GM12878 (cell line): ENCODE results near the gene ZNF678. TPM values are rescaled to one million over a fixed set of nuclear protein-coding genes. Genes with fewer than 3 reads are reported as not detected.
"Not testable (repeated sequence)": the region's sequence is repeated elsewhere in the genome, so short reads cannot be mapped to it uniquely, and the experiment has no call there.

Experiments used
- ATAC-seq: fragments of 200-7000 bp; cut with Tn5 transposase; 3 replicates; pipeline ENCODE4 v1.9.1; 2020; ENCODE audit warnings: mild to moderate bottlenecking, moderate library complexity
- BruUV-seq: library from RNA; stranded (reverse); fragments of 400-500 nt; replicated peaks from 2 replicates; lab custom pipeline; 2021; lab: Mats Ljungman, UMichigan
- CTCF ChIA-PET: fragments of 300-600 bp; sonication (Branson Sonifier 250); formaldehyde crosslinking; extraction: SDS; loops from one replicate; lab custom pipeline; 2021; ENCODE audit warnings: inconsistent platforms; lab: Yijun Ruan, JAX
- POLR2A ChIA-PET: fragments of 350-600 bp; formaldehyde crosslinking; extraction: SDS; loops from one replicate; lab custom pipeline; 2021; ENCODE audit warnings: inconsistent platforms; lab: Charles Lee
- RAD21 ChIA-PET: fragments of 300-600 bp; sonication (Branson Sonifier 250); formaldehyde crosslinking; loops from one replicate; lab custom pipeline; 2023; ENCODE audit warnings: antibody characterized with exemption; ENCODE audit not compliant: unreplicated experiment; lab: Charles Lee
- SMC1A ChIA-PET: fragments of 300-600 bp; sonication (Branson Sonifier 250); formaldehyde crosslinking; loops from one replicate; lab custom pipeline; 2023; ENCODE audit not compliant: unreplicated experiment, uncharacterized antibody; lab: Charles Lee
- DNase-seq: peaks from one replicate; pipeline ENCODE4 v3.0.0-alpha.2; 2011; ENCODE audit warnings: low read depth, low spot score
- FAIRE-seq: peaks from 3 replicates; lab custom pipeline; 2011; peaks lifted over from hg19 to GRCh38; lab: Jason Lieb, UNC
- H2AFZ ChIP-seq: 2 replicates; pipeline ENCODE4 v1.6.0; 2011; ENCODE audit warnings: low read depth, low read length, control low read depth; ENCODE audit not compliant: control insufficient read depth
- H3K27ac ChIP-seq: 2 replicates; pipeline ENCODE4 v1.5.1; 2011; ENCODE audit warnings: control low read depth; ENCODE audit not compliant: control insufficient read depth, insufficient read depth
- H3K27me3 ChIP-seq, 2 experiments: replicated peaks in 1 of 2; 2 replicates each; pipeline versions ENCODE4 v1.6.0 to v1.6.1; 2011; ENCODE audit warnings: low read length in 1 of 2; ENCODE audit not compliant: control insufficient read depth in 2 of 2, insufficient read depth in 2 of 2
- H3K36me3 ChIP-seq, 2 experiments: 2 replicates each; pipeline ENCODE4 v1.5.1; 2011; ENCODE audit warnings: low read length in 1 of 2; ENCODE audit not compliant: control insufficient read depth in 2 of 2, insufficient read depth in 2 of 2
- H3K4me1 ChIP-seq: 2 replicates; pipeline ENCODE4 v1.6.1; 2011; ENCODE audit warnings: mild to moderate bottlenecking, low read length, moderate library complexity, mixed read lengths; ENCODE audit not compliant: control insufficient read depth, insufficient read depth
- H3K4me2 ChIP-seq: 2 replicates; pipeline ENCODE4 v1.6.0; 2011; ENCODE audit warnings: control low read depth; ENCODE audit not compliant: control insufficient read depth, insufficient read depth
- H3K4me3 ChIP-seq: fragments of 200-600 bp; sonication (generic); 2 replicates; pipeline ENCODE4 v1.5.1; 2016
- H3K79me2 ChIP-seq: 2 replicates; pipeline ENCODE4 v1.6.0; 2011; ENCODE audit warnings: low read length; ENCODE audit not compliant: control insufficient read depth, insufficient read depth
- H3K9ac ChIP-seq: 2 replicates; pipeline ENCODE4 v1.8.0; 2011; ENCODE audit warnings: low read length, control low read depth, mixed read lengths; ENCODE audit not compliant: control insufficient read depth, insufficient read depth
- H3K9me3 ChIP-seq: replicated peaks from 3 replicates; pipeline ENCODE4 v1.5.1; 2011; ENCODE audit warnings: mild to moderate bottlenecking, low read length; ENCODE audit not compliant: control insufficient read depth, insufficient read depth
- H4K20me1 ChIP-seq: 2 replicates; pipeline ENCODE4 v1.6.0; 2011; ENCODE audit not compliant: control insufficient read depth, insufficient read depth
- ATF7 ChIP-seq: fragments of 450-650 bp; IDR thresholded peaks from 2 replicates; pipeline ENCODE4 v1.6.1; 2016; ENCODE audit warnings: low read depth, mild to moderate bottlenecking
- BACH1 ChIP-seq: fragments of 450-650 bp; IDR thresholded peaks from 2 replicates; pipeline ENCODE4 v1.6.1; 2017; ENCODE audit warnings: mild to moderate bottlenecking, borderline replicate concordance
- EGR1 ChIP-seq, 2 experiments: IDR thresholded peaks; 1 replicate in 1 of 2; 2 replicates in 1 of 2; pipeline ENCODE4 v1.6.1; 2011 to 2012; ENCODE audit warnings: low read depth in 2 of 2, low read length in 2 of 2, borderline replicate concordance in 1 of 2, mild to moderate bottlenecking in 1 of 2, moderate library complexity in 1 of 2
- ETV6 ChIP-seq, 2 experiments: fragments of 450-650 bp in 1 of 2; IDR thresholded peaks in 1 of 2; conservative IDR thresholded peaks in 1 of 2; 2 replicates each; pipeline ENCODE4 v1.6.1; 2014; ENCODE audit warnings: antibody characterized with exemption in 1 of 2, borderline replicate concordance in 1 of 2, low read depth in 1 of 2, mild to moderate bottlenecking in 1 of 2, moderate library complexity in 1 of 2
- HDAC6 ChIP-seq: fragments of 200-600 bp; sonication (generic); IDR thresholded peaks from one replicate; pipeline ENCODE4 v1.8.0; 2017; ENCODE audit warnings: antibody characterized with exemption; ENCODE audit not compliant: unreplicated experiment
- MEF2B ChIP-seq: fragments of 450-650 bp; IDR thresholded peaks from 2 replicates; pipeline ENCODE4 v1.6.1; 2018; ENCODE audit warnings: mild to moderate bottlenecking, moderate library complexity; ENCODE audit not compliant: partially characterized antibody, poor library complexity, severe bottlenecking
- SMAD5 ChIP-seq: IDR thresholded peaks from 2 replicates; pipeline ENCODE4 v1.6.1; 2016; ENCODE audit warnings: antibody characterized with exemption, low read depth
- STAT3 ChIP-seq: IDR thresholded peaks from 2 replicates; pipeline ENCODE4 v1.6.1; 2011; ENCODE audit warnings: low read depth, low read length, improper control_type of control experiment
- TCF3 ChIP-seq: IDR thresholded peaks from 2 replicates; pipeline ENCODE4 v1.6.1; 2012; ENCODE audit warnings: low read depth, mild to moderate bottlenecking, low read length, borderline replicate concordance; ENCODE audit not compliant: insufficient read depth
- WGBS: methylation state at CpG from one replicate; pipeline ENCODE4 v1.1.6; 2016; ENCODE audit warnings: low lambda C conversion rate; ENCODE audit not compliant: insufficient replicate concordance, insufficient coverage; ENCODE audit errors: missing lambda C conversion rate; 5-methylcytosine and 5-hydroxymethylcytosine counted together
- in situ Hi-C: fragments of 300-500 bp; cut with MboI; formaldehyde crosslinking; loops from 9 replicates; pipeline ENCODE4 v1.14.3; 2018; ENCODE audit warnings: mixed read lengths
- intact Hi-C: fragments of 100-400 bp; cut with micrococcal nuclease; formaldehyde crosslinking; loops from one replicate; pipeline ENCODE4 v1.14.2; 2022; ENCODE audit not compliant: unreplicated experiment
- polyA plus RNA-seq, 11 experiments: library from polyadenylated mRNA; depleted of rRNA in 4 of 11; unstranded in 6 of 11; stranded (reverse) in 5 of 11; fragments of >200 nt; fragmentation: Nextera tagmentation in 4 of 11; fragmentation: Illumina TruSeq in 1 of 11; extraction: Ambion mirVana in 4 of 11; extraction: Trizol in 1 of 11; gene quantifications; 1 replicate in 1 of 11; 2 replicates in 10 of 11; pipeline versions ENCODE4 v1.2.1 to v1.2.3, GENCODE V29; 2011 to 2016; ENCODE audit warnings: inconsistent platforms in 2 of 11, missing spikeins in 2 of 11, low read depth in 1 of 11
- total RNA-seq, 4 experiments: library from RNA; depleted of rRNA in 3 of 4; stranded (reverse); fragments of >200 nt in 3 of 4; fragmentation: Illumina TruSeq in 1 of 4; extraction: Trizol in 1 of 4; gene quantifications; 2 replicates each; pipeline versions ENCODE4 v1.2.1 to v1.2.3, GENCODE V29; 2013 to 2021
- TF ChIP-seq, protein P1 (sequence below): IDR thresholded peaks from 2 replicates; pipeline ENCODE4 v1.6.1; 2012; ENCODE audit warnings: mild to moderate bottlenecking, low read depth, low read length

The ZNF678 gene
- total and polyA plus RNA-seq, 10 of the 15 experiments (the other 5 are each of a cell fraction or from before 2014, with no cell fraction given) = 1.4 to 10.4 (median 3.5) TPM

DNA sequence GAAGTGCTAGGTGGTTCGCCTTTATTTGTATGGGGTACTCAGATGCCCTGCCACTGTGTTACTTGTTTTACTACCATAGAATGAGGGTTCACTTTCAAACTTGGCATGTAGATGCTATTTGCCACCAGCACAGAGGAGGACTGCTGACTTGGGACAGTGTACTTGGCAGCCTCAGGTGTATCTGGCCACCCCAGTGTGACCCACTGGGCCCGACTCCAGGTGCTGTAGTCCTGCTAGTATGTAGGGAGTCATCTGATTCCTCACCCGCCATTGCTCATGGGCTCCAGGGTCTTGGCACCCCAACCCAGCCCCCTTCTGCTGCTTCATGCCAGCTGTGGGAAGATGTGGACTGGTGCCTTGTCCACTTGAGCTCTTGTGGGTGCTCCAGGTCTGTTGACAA lies 40.0 kb downstream of the ZNF678 start (continued):
- TF ChIP-seq, protein P1, sequence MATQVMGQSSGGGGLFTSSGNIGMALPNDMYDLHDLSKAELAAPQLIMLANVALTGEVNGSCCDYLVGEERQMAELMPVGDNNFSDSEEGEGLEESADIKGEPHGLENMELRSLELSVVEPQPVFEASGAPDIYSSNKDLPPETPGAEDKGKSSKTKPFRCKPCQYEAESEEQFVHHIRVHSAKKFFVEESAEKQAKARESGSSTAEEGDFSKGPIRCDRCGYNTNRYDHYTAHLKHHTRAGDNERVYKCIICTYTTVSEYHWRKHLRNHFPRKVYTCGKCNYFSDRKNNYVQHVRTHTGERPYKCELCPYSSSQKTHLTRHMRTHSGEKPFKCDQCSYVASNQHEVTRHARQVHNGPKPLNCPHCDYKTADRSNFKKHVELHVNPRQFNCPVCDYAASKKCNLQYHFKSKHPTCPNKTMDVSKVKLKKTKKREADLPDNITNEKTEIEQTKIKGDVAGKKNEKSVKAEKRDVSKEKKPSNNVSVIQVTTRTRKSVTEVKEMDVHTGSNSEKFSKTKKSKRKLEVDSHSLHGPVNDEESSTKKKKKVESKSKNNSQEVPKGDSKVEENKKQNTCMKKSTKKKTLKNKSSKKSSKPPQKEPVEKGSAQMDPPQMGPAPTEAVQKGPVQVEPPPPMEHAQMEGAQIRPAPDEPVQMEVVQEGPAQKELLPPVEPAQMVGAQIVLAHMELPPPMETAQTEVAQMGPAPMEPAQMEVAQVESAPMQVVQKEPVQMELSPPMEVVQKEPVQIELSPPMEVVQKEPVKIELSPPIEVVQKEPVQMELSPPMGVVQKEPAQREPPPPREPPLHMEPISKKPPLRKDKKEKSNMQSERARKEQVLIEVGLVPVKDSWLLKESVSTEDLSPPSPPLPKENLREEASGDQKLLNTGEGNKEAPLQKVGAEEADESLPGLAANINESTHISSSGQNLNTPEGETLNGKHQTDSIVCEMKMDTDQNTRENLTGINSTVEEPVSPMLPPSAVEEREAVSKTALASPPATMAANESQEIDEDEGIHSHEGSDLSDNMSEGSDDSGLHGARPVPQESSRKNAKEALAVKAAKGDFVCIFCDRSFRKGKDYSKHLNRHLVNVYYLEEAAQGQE = no peak
- TF ChIP-seq TCF3 (no peak), HDAC6 (no peak)

DNA sequence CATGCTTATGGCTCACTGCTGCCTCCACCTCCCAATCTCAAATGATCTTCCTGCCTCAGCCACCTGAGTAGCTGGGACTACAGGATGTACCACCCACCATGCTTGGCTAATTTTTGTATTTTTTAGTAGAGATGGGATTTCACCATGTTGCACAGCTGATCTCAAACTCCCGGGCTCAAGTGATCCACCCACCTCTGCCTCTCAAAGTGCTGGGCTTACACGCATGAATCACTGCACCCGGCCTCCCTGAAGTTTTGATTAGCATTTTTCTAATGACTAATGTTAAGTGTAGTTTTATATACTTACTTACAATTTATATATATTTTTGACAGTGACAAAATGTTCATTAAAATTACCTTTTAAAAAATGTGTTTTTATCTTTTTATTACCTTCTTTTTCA lies 41.1 kb downstream of the ZNF678 start:
- Histone ChIP-seq H3K4me3 (no peak overlapping the region), H2AFZ (no peak overlapping the region), H3K4me1 (no peaks in the 10 kb centered on the region), H3K79me2 (no peaks in the 10 kb centered on the region), H3K9ac (no peak overlapping the region), H4K20me1 (no peaks in the 10 kb centered on the region), H3K36me3 (no peaks in the 10 kb centered on the region; a peak in 1 of 4 replicates), H3K4me2 (no peak overlapping the region), H3K27ac (no peak overlapping the region), H3K27me3 (no peaks in the 10 kb centered on the region), H3K9me3 (peaks cover 9% of the 10 kb centered on the region; the same call in 2 of the 3 replicates)
- intact Hi-C loops = no loop called here
- no peak for DNase-seq
- no TSS peak for BruUV-seq
- POLR2A ChIA-PET = no interaction called here
- CTCF ChIA-PET = no interaction called here
- 96% methylated on average over 3 of the region's 3 CpGs for WGBS
- ATAC-seq = no peak
- RAD21 ChIA-PET = no interaction called here
- FAIRE-seq = no peak
- SMC1A ChIA-PET = no interaction called here
- TF ChIP-seq BACH1 = no peak
- no peak for TF ChIP-seq MEF2B
- TF ChIP-seq SMAD5 = no peak
- TF ChIP-seq ATF7 = no peak
- no peak for TF ChIP-seq EGR1 (IDR thresholded peaks at IDR 0.05; ENCODE audit: borderline replicate concordance in 1 of 2, low read depth in 2 of 2, low read length in 2 of 2)
- no peak for TF ChIP-seq STAT3
- TF ChIP-seq ETV6 (conservative IDR thresholded peaks at IDR 0.05 in 1 of 2, IDR thresholded peaks at IDR 0.05 in 1 of 2; ENCODE audit: borderline replicate concordance in 1 of 2, low read depth in 1 of 2) = no peak
- in situ Hi-C loops = no loop called here

DNA sequence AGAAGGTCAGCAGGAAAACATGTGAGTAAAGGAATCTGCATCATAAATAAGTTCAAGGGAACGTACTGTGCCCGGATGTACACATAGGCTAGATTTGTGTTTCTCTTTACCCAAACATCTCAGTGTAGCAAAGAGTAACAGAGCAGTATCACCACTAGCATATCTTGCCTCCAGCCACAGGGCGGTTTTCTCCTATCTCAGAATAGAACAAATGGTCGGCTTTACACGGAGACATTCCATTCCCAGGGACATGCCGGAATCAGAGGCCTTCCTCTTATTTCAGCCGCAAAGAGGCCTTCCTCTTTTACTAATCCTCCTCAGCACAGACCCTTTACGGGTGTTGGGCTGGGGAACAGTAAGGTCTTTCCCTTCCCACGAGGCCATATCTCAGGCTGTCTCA lies 42.9 kb downstream of the ZNF678 start:
- H3K9me3 ChIP-seq, POLR2A ChIA-PET, H2AFZ ChIP-seq, H3K4me2 ChIP-seq, intact Hi-C loops, H3K4me1 ChIP-seq, DNase-seq, FAIRE-seq, H3K79me2 ChIP-seq, CTCF ChIA-PET, BruUV-seq, H4K20me1 ChIP-seq, H3K27me3 ChIP-seq, H3K4me3 ChIP-seq, H3K9ac ChIP-seq, H3K27ac ChIP-seq, SMC1A ChIA-PET, H3K36me3 ChIP-seq, RAD21 ChIA-PET, ATAC-seq, in situ Hi-C loops: not testable (repeated sequence)
- 98% methylated on average over 9 of the region's 9 CpGs for WGBS
